ENCODE data around the gene WNT3.

WNT3 gene

GRCh38 chr17:46814446-46814845, 4.0 kb downstream of the WNT3 start:
- Histone ChIP-seq H3K9me3 (no peaks in the 10 kb centered on the region), H3K4me2 (no peak overlapping the region), H3K4me1 (peaks cover 11% of the 10 kb centered on the region), H3K36me3 (no peaks in the 10 kb centered on the region), H3K4me3 (no peak overlapping the region), H4K20me1 (peaks cover 23% of the 10 kb centered on the region), H3K9ac (no peak overlapping the region), H3K27me3 (peaks cover 61% of the 10 kb centered on the region), H3K27ac (no peak overlapping the region)
- TF ChIP-seq Cebpa-rat (IDR thresholded peaks at IDR 0.05) = no peak

GRCh38 chr17:46813920-46814319, 4.6 kb downstream of the WNT3 start:
- Histone ChIP-seq H3K36me3 (no peaks in the 10 kb centered on the region), H4K20me1 (peaks cover 18% of the 10 kb centered on the region), H3K4me2 (no peak overlapping the region), H3K27me3 (peaks cover 56% of the 10 kb centered on the region), H3K4me3 (no peak overlapping the region), H3K4me1 (peaks cover 5% of the 10 kb centered on the region), H3K9me3 (no peaks in the 10 kb centered on the region), H3K9ac (no peak overlapping the region), H3K27ac (no peak overlapping the region)
- TF ChIP-seq Cebpa-rat (IDR thresholded peaks at IDR 0.05) = no peak

- Histone ChIP-seq H3K4me2 (no peak overlapping the region), H3K9me3 (no peaks in the 10 kb centered on the region), H3K9ac (no peak overlapping the region), H3K27me3 (peaks cover 44% of the 10 kb centered on the region), H4K20me1 (peaks cover 16% of the 10 kb centered on the region; the same call in 1 of the 2 replicates), H3K36me3 (no peaks in the 10 kb centered on the region), H3K4me3 (no peak overlapping the region), H3K27ac (no peak overlapping the region), H3K4me1 (no peaks in the 10 kb centered on the region)
- TF ChIP-seq Cebpa-rat (IDR thresholded peaks at IDR 0.05) = no peak
Observed at GRCh38 chr17:46812624-46813318, 5.7 kb downstream of the WNT3 start.

GRCh38 chr17:46811978-46812583, 6.4 kb downstream of the WNT3 start:
- H3K9ac ChIP-seq = no peak overlapping the region
- no peaks in the 10 kb centered on the region for H3K9me3 ChIP-seq
- H3K4me2 ChIP-seq = no peak overlapping the region
- peaks cover 10% of the 10 kb centered on the region; the same call in 1 of the 2 replicates for H4K20me1 ChIP-seq
- H3K4me3 ChIP-seq = no peak overlapping the region
- H3K27ac ChIP-seq = no peak overlapping the region
- no peaks in the 10 kb centered on the region for H3K36me3 ChIP-seq
- peaks cover 38% of the 10 kb centered on the region for H3K27me3 ChIP-seq
- no peak for TF ChIP-seq Cebpa-rat (IDR thresholded peaks at IDR 0.05)
- H3K4me1 ChIP-seq = no peaks in the 10 kb centered on the region

- no peak for TF ChIP-seq Cebpa-rat (IDR thresholded peaks at IDR 0.05)
- Histone ChIP-seq H3K27ac (no peak overlapping the region), H3K9me3 (no peaks in the 10 kb centered on the region), H3K27me3 (peaks cover 25% of the 10 kb centered on the region), H3K4me3 (no peak overlapping the region), H3K4me1 (no peaks in the 10 kb centered on the region), H3K36me3 (no peaks in the 10 kb centered on the region), H3K4me2 (no peak overlapping the region), H4K20me1 (no peaks in the 10 kb centered on the region; the same call in 1 of the 2 replicates), H3K9ac (no peak overlapping the region)
Observed at GRCh38 chr17:46810837-46811236, 7.7 kb downstream of the WNT3 start.

- Histone ChIP-seq H3K4me2 (no peak overlapping the region), H3K4me1 (no peaks in the 10 kb centered on the region), H3K36me3 (no peaks in the 10 kb centered on the region), H3K27ac (no peak overlapping the region), H3K9ac (no peak overlapping the region), H3K4me3 (no peak overlapping the region), H3K9me3 (no peaks in the 10 kb centered on the region), H3K27me3 (peaks cover 9% of the 10 kb centered on the region; the same call in 1 of the 2 replicates), H4K20me1 (no peaks in the 10 kb centered on the region; the same call in 1 of the 2 replicates)
- TF ChIP-seq Cebpa-rat (IDR thresholded peaks at IDR 0.05) = no peak
Observed at GRCh38 chr17:46809110-46809571, 9.4 kb downstream of the WNT3 start.

GRCh38 chr17:46805771-46806170, 12.7 kb downstream of the WNT3 start:
- Histone ChIP-seq H3K27me3 (no peaks in the 10 kb centered on the region), H4K20me1 (no peaks in the 10 kb centered on the region), H3K9ac (no peak overlapping the region), H3K9me3 (no peaks in the 10 kb centered on the region), H3K4me1 (no peaks in the 10 kb centered on the region), H3K4me3 (no peak overlapping the region), H3K36me3 (no peaks in the 10 kb centered on the region), H3K27ac (no peak overlapping the region), H3K4me2 (no peak overlapping the region)
- no peak for TF ChIP-seq Cebpa-rat (IDR thresholded peaks at IDR 0.05)

- TF ChIP-seq Cebpa-rat (IDR thresholded peaks at IDR 0.05) = no peak
- Histone ChIP-seq H3K4me1 (no peaks in the 10 kb centered on the region), H3K27ac (no peak overlapping the region), H3K36me3 (no peaks in the 10 kb centered on the region), H3K9ac (no peak overlapping the region), H3K4me2 (no peak overlapping the region), H3K4me3 (no peak overlapping the region), H3K27me3 (no peaks in the 10 kb centered on the region), H4K20me1 (no peaks in the 10 kb centered on the region), H3K9me3 (no peaks in the 10 kb centered on the region)
Observed at GRCh38 chr17:46803544-46803943, 14.9 kb downstream of the WNT3 start.

- no peak for TF ChIP-seq Cebpa-rat (IDR thresholded peaks at IDR 0.05)
- H3K27ac ChIP-seq = no peak overlapping the region
- H3K36me3 ChIP-seq = no peaks in the 10 kb centered on the region
- H3K4me2 ChIP-seq = no peak overlapping the region
- no peaks in the 10 kb centered on the region for H4K20me1 ChIP-seq
- no peak overlapping the region for H3K4me3 ChIP-seq
- H3K9ac ChIP-seq = no peak overlapping the region
- H3K9me3 ChIP-seq = no peaks in the 10 kb centered on the region
- H3K4me1 ChIP-seq = no peaks in the 10 kb centered on the region
- H3K27me3 ChIP-seq = no peaks in the 10 kb centered on the region
Observed at GRCh38 chr17:46802800-46803199, 15.7 kb downstream of the WNT3 start.

- H3K36me3 ChIP-seq = no peaks in the 10 kb centered on the region
- H3K4me3 ChIP-seq = no peak overlapping the region
- H3K4me1 ChIP-seq = no peaks in the 10 kb centered on the region
- H3K9me3 ChIP-seq = no peaks in the 10 kb centered on the region
- H3K9ac ChIP-seq = no peak overlapping the region
- TF ChIP-seq Cebpa-rat (IDR thresholded peaks at IDR 0.05) = no peak
- H4K20me1 ChIP-seq = no peaks in the 10 kb centered on the region
- no peaks in the 10 kb centered on the region for H3K27me3 ChIP-seq
- H3K4me2 ChIP-seq = no peak overlapping the region
- H3K27ac ChIP-seq = no peak overlapping the region
Observed at GRCh38 chr17:46800573-46800972, 17.9 kb downstream of the WNT3 start.
